GM10266 (cell line): Measurements from ENCODE around the gene NPIPA5.
A peak's percentile ranks its signal among the peaks of the same experiment; 100 is the strongest.
"Not testable (repeated sequence)": the region's sequence is repeated elsewhere in the genome, so short reads cannot be mapped to it uniquely, and the experiment has no call there.

Experiments used
- DNase-seq: peaks from one replicate; pipeline ENCODE4 v3.0.0; 2012; ENCODE audit errors: extremely low spot score
- TF ChIP-seq, protein P1 (sequence below): IDR thresholded peaks from 2 replicates; pipeline ENCODE4 v1.5.1; 2012; ENCODE audit warnings: mild to moderate bottlenecking, low read depth; ENCODE audit not compliant: control insufficient read depth, insufficient read depth; ENCODE audit errors: missing control alignments

The NPIPA5 gene

GRCh38 chr16:15378194-15378593 is at the start of gene NPIPA5:
NPIPA5 (minus strand) TSS chr16:15378294; CDS start chr16:15378294, 0 bp downstream.
- not testable (repeated sequence) for DNase-seq

DNA sequence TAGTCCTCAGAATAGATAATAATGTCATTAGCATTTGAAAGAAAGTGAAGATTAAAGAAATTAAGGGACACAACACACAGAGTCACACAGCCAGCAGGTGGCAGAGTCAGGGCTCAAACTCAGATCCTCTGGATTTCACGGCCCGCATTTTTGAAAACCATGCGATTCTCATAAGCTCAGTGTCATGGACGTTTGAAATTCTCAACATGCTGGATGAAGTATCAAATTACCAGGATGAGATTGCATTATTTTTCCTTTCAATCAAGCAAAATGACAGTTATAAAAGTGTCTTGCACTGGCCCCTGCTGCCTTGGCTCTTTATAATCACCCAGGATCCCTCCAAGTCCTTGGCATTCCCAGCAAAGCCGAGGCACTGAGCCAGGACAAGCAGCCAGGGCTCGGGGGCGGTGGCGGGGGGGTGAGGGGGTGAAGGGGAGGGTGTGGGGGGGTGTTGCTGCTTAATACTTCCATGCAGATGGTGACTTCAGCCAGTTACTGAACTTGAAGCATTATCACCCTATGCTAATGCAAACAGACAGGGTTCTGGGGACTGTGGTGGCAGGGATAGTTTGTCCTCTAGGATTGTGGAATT is 49.6 kb upstream of the NPIPA5 start:
- DNase-seq, result peak; percentile 49
- TF ChIP-seq, protein P1, sequence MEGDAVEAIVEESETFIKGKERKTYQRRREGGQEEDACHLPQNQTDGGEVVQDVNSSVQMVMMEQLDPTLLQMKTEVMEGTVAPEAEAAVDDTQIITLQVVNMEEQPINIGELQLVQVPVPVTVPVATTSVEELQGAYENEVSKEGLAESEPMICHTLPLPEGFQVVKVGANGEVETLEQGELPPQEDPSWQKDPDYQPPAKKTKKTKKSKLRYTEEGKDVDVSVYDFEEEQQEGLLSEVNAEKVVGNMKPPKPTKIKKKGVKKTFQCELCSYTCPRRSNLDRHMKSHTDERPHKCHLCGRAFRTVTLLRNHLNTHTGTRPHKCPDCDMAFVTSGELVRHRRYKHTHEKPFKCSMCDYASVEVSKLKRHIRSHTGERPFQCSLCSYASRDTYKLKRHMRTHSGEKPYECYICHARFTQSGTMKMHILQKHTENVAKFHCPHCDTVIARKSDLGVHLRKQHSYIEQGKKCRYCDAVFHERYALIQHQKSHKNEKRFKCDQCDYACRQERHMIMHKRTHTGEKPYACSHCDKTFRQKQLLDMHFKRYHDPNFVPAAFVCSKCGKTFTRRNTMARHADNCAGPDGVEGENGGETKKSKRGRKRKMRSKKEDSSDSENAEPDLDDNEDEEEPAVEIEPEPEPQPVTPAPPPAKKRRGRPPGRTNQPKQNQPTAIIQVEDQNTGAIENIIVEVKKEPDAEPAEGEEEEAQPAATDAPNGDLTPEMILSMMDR, result peak; percentile 53

GRCh38 chr16:15426796-15427195 is 48.7 kb upstream of the NPIPA5 start:
- DNase-seq, result no peak
- TF ChIP-seq, protein P1, result no peak

DNA sequence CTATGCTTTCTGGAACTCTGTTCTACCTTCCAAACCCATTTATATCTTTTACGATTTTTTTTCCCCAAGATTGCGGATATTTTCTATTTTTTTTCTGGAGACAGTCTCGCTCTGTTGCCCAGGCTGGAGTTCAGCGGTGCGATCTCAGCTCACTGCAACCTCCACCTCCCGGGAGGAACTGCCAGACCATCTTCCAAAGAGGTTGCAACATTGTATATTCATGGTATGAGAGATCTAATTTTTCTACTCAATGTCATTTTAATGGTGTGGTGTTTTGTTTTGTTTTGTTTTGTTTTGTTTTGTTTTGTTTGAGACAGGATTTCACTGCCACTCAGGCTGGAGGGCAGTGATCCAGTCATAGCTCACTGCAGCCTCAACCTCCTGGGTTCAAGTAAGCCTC is 47.8 kb upstream of the NPIPA5 start:
- TF ChIP-seq, protein P1, result no peak
- no peak for DNase-seq

- DNase-seq, result no peak
- TF ChIP-seq, protein P1, result no peak
These were observed 44.1 kb upstream of the NPIPA5 start for GRCh38 chr16:15422222-15422621.

DNA sequence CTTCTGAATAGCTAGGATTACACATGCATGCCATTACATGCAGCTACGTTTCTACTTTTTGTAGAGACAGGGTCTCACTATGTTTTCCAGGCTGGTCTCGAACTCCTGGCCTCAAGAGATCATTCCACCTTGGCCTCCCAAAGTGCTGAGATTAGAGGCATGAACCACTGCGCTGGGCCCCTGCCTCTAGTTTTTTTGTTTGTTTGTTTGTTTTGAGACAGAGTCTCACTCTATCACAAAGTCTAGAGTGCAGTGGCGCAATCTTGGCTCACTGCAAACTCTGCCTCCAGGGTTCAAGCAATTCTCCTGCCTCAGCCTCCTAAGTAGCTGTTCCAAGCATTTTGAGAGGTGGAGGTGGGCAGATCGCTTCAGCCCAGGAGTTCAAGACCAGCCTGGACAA is 43.6 kb upstream of the NPIPA5 start:
- DNase-seq, result not testable (repeated sequence)

DNA sequence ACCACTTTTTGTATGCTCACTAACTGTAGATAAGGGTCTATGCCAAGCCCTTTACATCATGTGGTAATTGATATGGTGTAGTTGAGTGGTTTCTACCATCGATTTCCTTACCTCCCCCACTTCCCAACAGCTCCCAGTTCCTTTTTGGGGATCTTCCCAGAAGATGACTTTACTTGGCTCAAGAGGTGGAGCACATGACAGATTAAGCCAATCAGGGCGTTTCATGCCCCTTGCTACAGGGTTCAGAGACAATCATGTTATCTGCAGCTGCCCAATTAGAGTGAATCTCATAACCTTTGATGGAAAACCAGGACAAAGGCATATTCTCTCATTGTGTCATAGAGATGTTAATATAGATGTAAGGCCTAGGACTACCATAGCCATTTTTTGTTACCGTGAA is 40.1 kb upstream of the NPIPA5 start:
- TF ChIP-seq, protein P1, result no peak
- no peak for DNase-seq

- TF ChIP-seq, protein P1, result no peak
- DNase-seq, result no peak
These were observed 39.1 kb upstream of the NPIPA5 start for GRCh38 chr16:15417197-15417596.
